Measurements from ENCODE around the gene SLC25A13.

DNA sequence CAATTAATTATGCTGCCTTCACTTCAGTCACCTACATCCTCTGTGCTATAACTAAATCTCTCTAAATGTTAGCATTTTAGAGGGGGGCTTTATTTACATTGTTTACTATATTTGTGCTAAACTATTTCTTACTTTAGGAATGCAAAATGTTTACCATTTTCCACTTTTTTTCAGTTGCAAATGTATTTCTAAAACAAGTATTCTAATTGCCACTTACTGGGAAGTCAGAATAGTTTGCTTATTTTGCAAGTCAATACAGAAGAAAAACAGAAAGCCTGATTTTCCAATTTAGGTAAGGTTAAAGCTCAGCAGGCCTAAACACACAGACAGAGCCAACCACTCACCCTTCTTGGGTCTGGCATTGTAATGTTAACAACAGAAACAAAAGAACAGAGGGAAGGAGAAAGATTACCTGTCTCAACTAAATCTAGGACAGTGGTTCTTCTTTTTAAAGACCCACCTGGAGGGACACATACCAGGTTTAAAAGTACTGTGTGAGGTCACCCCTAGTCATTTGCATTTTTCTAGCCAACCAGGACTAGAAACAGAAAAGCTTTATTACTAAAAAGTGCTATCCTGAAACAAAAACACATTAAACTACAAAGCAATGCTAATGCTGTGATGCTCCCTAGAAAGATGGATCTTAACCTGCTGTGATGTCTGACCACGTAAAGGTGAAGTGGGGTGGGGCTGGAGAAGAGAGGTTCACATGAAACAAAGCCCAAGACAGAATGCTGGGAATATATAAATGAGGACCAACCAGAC lies 178.2 kb downstream of the SLC25A13 start:
- TF ChIP-seq, protein P1, sequence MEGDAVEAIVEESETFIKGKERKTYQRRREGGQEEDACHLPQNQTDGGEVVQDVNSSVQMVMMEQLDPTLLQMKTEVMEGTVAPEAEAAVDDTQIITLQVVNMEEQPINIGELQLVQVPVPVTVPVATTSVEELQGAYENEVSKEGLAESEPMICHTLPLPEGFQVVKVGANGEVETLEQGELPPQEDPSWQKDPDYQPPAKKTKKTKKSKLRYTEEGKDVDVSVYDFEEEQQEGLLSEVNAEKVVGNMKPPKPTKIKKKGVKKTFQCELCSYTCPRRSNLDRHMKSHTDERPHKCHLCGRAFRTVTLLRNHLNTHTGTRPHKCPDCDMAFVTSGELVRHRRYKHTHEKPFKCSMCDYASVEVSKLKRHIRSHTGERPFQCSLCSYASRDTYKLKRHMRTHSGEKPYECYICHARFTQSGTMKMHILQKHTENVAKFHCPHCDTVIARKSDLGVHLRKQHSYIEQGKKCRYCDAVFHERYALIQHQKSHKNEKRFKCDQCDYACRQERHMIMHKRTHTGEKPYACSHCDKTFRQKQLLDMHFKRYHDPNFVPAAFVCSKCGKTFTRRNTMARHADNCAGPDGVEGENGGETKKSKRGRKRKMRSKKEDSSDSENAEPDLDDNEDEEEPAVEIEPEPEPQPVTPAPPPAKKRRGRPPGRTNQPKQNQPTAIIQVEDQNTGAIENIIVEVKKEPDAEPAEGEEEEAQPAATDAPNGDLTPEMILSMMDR (IDR thresholded peaks at IDR 0.05; ENCODE audit: low read depth, low read length): no peak
- TF ChIP-seq POLR2A (IDR thresholded peaks at IDR 0.05; ENCODE audit: extremely low read depth, insufficient read length): no peak
- TF ChIP-seq MYC (IDR thresholded peaks at IDR 0.05; ENCODE audit: low read depth, low read length): no peak
